ENCODE measurements around the gene ZNF221. TPM values are rescaled to one million over a fixed set of nuclear protein-coding genes. Genes with fewer than 3 reads are reported as not detected.

The ZNF221 gene
- total RNA-seq = 1 to 10 TPM in 3 of 5 experiments, under 1 TPM in 2; 0.69 to 2.0 (median 1.7) TPM
- 1 to 10 TPM in 1 of 2 donors, under 1 TPM in 1; 0.65 to 1.0 TPM for polyA plus RNA-seq
- total RNA-seq = 1.1 reads per million

GRCh38 chr19:43950834-43951645 lies at the start of gene ZNF221:
Gene ZNF221, plus strand, starts transcription at chr19:43951228. Its CDS starts 11,499 bp downstream, at chr19:43962727.
- intact Hi-C loops (cut with micrococcal nuclease) = loop anchor here (1.0 to 2.0 kb wide), 4 partner anchors 16 to 51 kb away; partner anchors contain the start of genes ZNF45 (in 2 of the 2), ZNF155 (in 1 of the 2) and ZNF230 (in 1 of the 2)
- POLR2A ChIA-PET = interaction anchor here (0.8 kb wide), 1 partner anchor 16 kb away, joined by 6 read pairs; the partner anchor contains the start of gene ZNF45

GRCh38 chr19:43901395-43902390 lies 49.3 kb upstream of the ZNF221 start:
- Mint-ChIP-seq H3K27me3 (no peaks in the 10 kb centered on the region), H3K9me3 (peaks cover 14 to 94% (median 61%) of the 10 kb centered on the region in 11 donors), H3K27ac (peak overlapping the region; percentile 66 to 86 (median 79)), H3K4me3 (peak overlapping the region; percentile 89 to 97 (median 92)), H3K4me1 (peaks cover 15 to 29% (median 21%) of the 10 kb centered on the region in 7 donors), H3K36me3 (peaks cover 35 to 72% (median 46%) of the 10 kb centered on the region in 5 donors)
- Histone ChIP-seq H3K27ac (ENCODE audit: low read depth, low read length) (peak overlapping the region; percentile 27), H3K9me3 (ENCODE audit: control insufficient read depth in 2 of 3, low read length in 3 of 3) (peaks cover 0 to 28% (median 6%) of the 10 kb centered on the region in 3 experiments), H3K4me1 (ENCODE audit: control insufficient read depth in 2 of 2, insufficient read depth in 2 of 2, low read length in 2 of 2) (peaks cover 0 to 7% of the 10 kb centered on the region in 2 donors), H3K4me3 (ENCODE audit: low read length) (peak overlapping the region; percentile 63), H3K36me3 (ENCODE audit: control insufficient read depth in 2 of 3, insufficient read depth in 3 of 3, low read length in 3 of 3) (no peaks in the 10 kb centered on the region), H3K27me3 (ENCODE audit: control insufficient read depth in 2 of 2, insufficient read depth in 2 of 2, low read length in 2 of 2) (no peaks in the 10 kb centered on the region)
- POLR2A ChIA-PET = interaction anchor here (1.1 kb wide), 1 partner anchor 33 kb away, joined by 4 read pairs; the partner anchor contains the start of gene ZNF45
- CTCF ChIA-PET = no interaction called here
- DNase-seq = peak; percentile 21 to 56 (median 48)
- peak; percentile 87 for ATAC-seq
- intact Hi-C loops (cut with micrococcal nuclease) = loop anchor here (1.0 to 5.0 kb wide), 3 partner anchors 34 to 74 kb away; partner anchors contain the start of genes ZNF283 (in 2 of the 2) and ZNF45 (in 2 of the 2)

More at GRCh38 chr19:43950834-43951645, at the start of gene ZNF221:
- CTCF ChIA-PET = interaction anchor here (0.6 kb wide), 1 partner anchor 16 kb away, joined by 3 read pairs; no protein-coding TSS in a partner anchor
- peaks cover 0 to 8% (median 0%) of the 10 kb centered on the region in 3 experiments for H3K9me3 ChIP-seq (ENCODE audit: control insufficient read depth in 2 of 3, low read length in 3 of 3)
- peak within 1 kb of the TSS; percentile 28 for H3K27ac ChIP-seq (ENCODE audit: low read depth, low read length)
- peak within 1 kb of the TSS; percentile 91 for H3K4me3 ChIP-seq (ENCODE audit: low read length)
- peaks cover 6 to 17% (median 11%) of the 10 kb centered on the region in 7 donors for H3K4me1 Mint-ChIP-seq
- ATAC-seq (peak; percentile 88), DNase-seq (peak in 8 of 9 donors; percentile 8 to 64 (median 28))
- H3K27me3 Mint-ChIP-seq = peaks cover 0 to 40% (median 21%) of the 10 kb centered on the region in 5 donors
- peak within 1 kb of the TSS in 8 of 9 donors; percentile 44 to 92 (median 80) for H3K27ac Mint-ChIP-seq
- no peaks in the 10 kb centered on the region for H3K36me3 ChIP-seq (ENCODE audit: control insufficient read depth in 2 of 3, insufficient read depth in 3 of 3, low read length in 3 of 3)
- peaks cover 13 to 32% (median 15%) of the 10 kb centered on the region in 5 donors for H3K36me3 Mint-ChIP-seq
- peaks cover 0 to 5% of the 10 kb centered on the region in 2 donors for H3K4me1 ChIP-seq (ENCODE audit: control insufficient read depth in 2 of 2, insufficient read depth in 2 of 2, low read length in 2 of 2)
- H3K4me3 Mint-ChIP-seq = peak within 1 kb of the TSS; percentile 91 to 98 (median 96)
- no peaks in the 10 kb centered on the region for H3K27me3 ChIP-seq (ENCODE audit: control insufficient read depth in 2 of 2, insufficient read depth in 2 of 2, low read length in 2 of 2)
- peaks cover 18 to 73% (median 39%) of the 10 kb centered on the region in 11 donors for H3K9me3 Mint-ChIP-seq

- ATAC-seq (no peak), DNase-seq (no peak)
- H3K36me3 ChIP-seq (ENCODE audit: control insufficient read depth in 2 of 3, insufficient read depth in 3 of 3, low read length in 3 of 3) = no peaks in the 10 kb centered on the region
- ChIA-PET POLR2A (interaction anchor here (1.1 kb wide), 1 partner anchor 33 kb away, joined by 4 read pairs; the partner anchor contains the start of gene ZNF45), CTCF (no interaction called here)
- peaks cover 30 to 66% (median 48%) of the 10 kb centered on the region in 5 donors for H3K36me3 Mint-ChIP-seq
- H3K4me1 ChIP-seq (ENCODE audit: control insufficient read depth in 2 of 2, insufficient read depth in 2 of 2, low read length in 2 of 2) = peaks cover 0 to 7% of the 10 kb centered on the region in 2 donors
- H3K9me3 Mint-ChIP-seq = peaks cover 14 to 94% (median 65%) of the 10 kb centered on the region in 11 donors
- H3K4me1 Mint-ChIP-seq = peaks cover 15 to 29% (median 21%) of the 10 kb centered on the region in 7 donors
- H3K4me3 ChIP-seq (ENCODE audit: low read length) = peak overlapping the region; percentile 63
- H3K27ac ChIP-seq (ENCODE audit: low read depth, low read length) = no peak overlapping the region
- H3K27ac Mint-ChIP-seq = peak overlapping the region in 2 of 9 donors; percentile 74 to 79
- peak overlapping the region; percentile 89 to 97 (median 92) for H3K4me3 Mint-ChIP-seq
- H3K27me3 ChIP-seq (ENCODE audit: control insufficient read depth in 2 of 2, insufficient read depth in 2 of 2, low read length in 2 of 2) = no peaks in the 10 kb centered on the region
- intact Hi-C loops (cut with micrococcal nuclease) = loop anchor here in 1 of 2 donors (5.0 kb wide), 1 partner anchor 75 kb away; the partner anchor contains the start of gene ZNF283
- H3K27me3 Mint-ChIP-seq = no peaks in the 10 kb centered on the region
- H3K9me3 ChIP-seq (ENCODE audit: control insufficient read depth in 2 of 3, low read length in 3 of 3) = peaks cover 0 to 35% (median 6%) of the 10 kb centered on the region in 3 experiments
Measured at GRCh38 chr19:43902399-43902798, 48.6 kb upstream of the ZNF221 start.

GRCh38 chr19:43905897-43906296 lies 45.1 kb upstream of the ZNF221 start:
- intact Hi-C loops (cut with micrococcal nuclease) = no loop called here
- Histone ChIP-seq H3K4me1 (ENCODE audit: control insufficient read depth in 2 of 2, insufficient read depth in 2 of 2, low read length in 2 of 2) (peaks cover 0 to 7% of the 10 kb centered on the region in 2 donors), H3K27ac (ENCODE audit: low read depth, low read length) (no peak overlapping the region), H3K27me3 (ENCODE audit: control insufficient read depth in 2 of 2, insufficient read depth in 2 of 2, low read length in 2 of 2) (no peaks in the 10 kb centered on the region), H3K4me3 (ENCODE audit: low read length) (no peak overlapping the region), H3K9me3 (ENCODE audit: control insufficient read depth in 2 of 3, low read length in 3 of 3) (peaks cover 0 to 60% (median 11%) of the 10 kb centered on the region in 3 experiments), H3K36me3 (ENCODE audit: control insufficient read depth in 2 of 3, insufficient read depth in 3 of 3, low read length in 3 of 3) (no peaks in the 10 kb centered on the region)
- Mint-ChIP-seq H3K27ac (no peak overlapping the region), H3K27me3 (no peaks in the 10 kb centered on the region), H3K9me3 (peaks cover 23 to 97% (median 62%) of the 10 kb centered on the region in 11 donors), H3K36me3 (peaks cover 3 to 53% (median 31%) of the 10 kb centered on the region in 5 donors), H3K4me3 (no peak overlapping the region), H3K4me1 (peaks cover 13 to 18% (median 16%) of the 10 kb centered on the region in 7 donors)
- ATAC-seq = no peak
- DNase-seq = no peak
- ChIA-PET CTCF (no interaction called here), POLR2A (no interaction called here)

- no peak overlapping the region for H3K27ac ChIP-seq (ENCODE audit: low read depth, low read length)
- ATAC-seq (no peak), DNase-seq (no peak)
- H3K9me3 Mint-ChIP-seq = peaks cover 19 to 97% (median 65%) of the 10 kb centered on the region in 11 donors
- peaks cover 0 to 69% (median 19%) of the 10 kb centered on the region in 3 experiments for H3K9me3 ChIP-seq (ENCODE audit: control insufficient read depth in 2 of 3, low read length in 3 of 3)
- ChIA-PET CTCF (no interaction called here), POLR2A (no interaction called here)
- no peak overlapping the region for H3K4me3 ChIP-seq (ENCODE audit: low read length)
- no peaks in the 10 kb centered on the region for H3K36me3 ChIP-seq (ENCODE audit: control insufficient read depth in 2 of 3, insufficient read depth in 3 of 3, low read length in 3 of 3)
- no peaks in the 10 kb centered on the region for H3K27me3 ChIP-seq (ENCODE audit: control insufficient read depth in 2 of 2, insufficient read depth in 2 of 2, low read length in 2 of 2)
- H3K27ac Mint-ChIP-seq = no peak overlapping the region
- no peak overlapping the region for H3K4me3 Mint-ChIP-seq
- H3K36me3 Mint-ChIP-seq = peaks cover 4 to 50% (median 27%) of the 10 kb centered on the region in 5 donors
- intact Hi-C loops (cut with micrococcal nuclease) = no loop called here
- no peaks in the 10 kb centered on the region for H3K27me3 Mint-ChIP-seq
- H3K4me1 Mint-ChIP-seq = peaks cover 6 to 9% (median 7%) of the 10 kb centered on the region in 7 donors
- peaks cover 0 to 7% of the 10 kb centered on the region in 2 donors for H3K4me1 ChIP-seq (ENCODE audit: control insufficient read depth in 2 of 2, insufficient read depth in 2 of 2, low read length in 2 of 2)
Measured at GRCh38 chr19:43906774-43907173, 44.3 kb upstream of the ZNF221 start.
